PC-3 (cell line): ENCODE measurements around the gene TMEM242.

ENCODE experiments used
- EZH2 ChIP-seq: fragments of 300-600 bp; sonication (generic); IDR thresholded peaks from one replicate; pipeline ENCODE4 v1.6.1; 2017; ENCODE audit warnings: antibody characterized with exemption, mild to moderate bottlenecking, low read length; ENCODE audit not compliant: unreplicated experiment
- EZH2phosphoT487 ChIP-seq: fragments of 300-600 bp; sonication (generic); IDR thresholded peaks from 2 replicates; pipeline ENCODE4 v1.6.1; 2018; ENCODE audit warnings: mild to moderate bottlenecking, antibody characterized with exemption, low read length, borderline replicate concordance
- TF ChIP-seq, protein P1 (sequence below): fragments of 300-600 bp; sonication (generic); conservative IDR thresholded peaks from 2 replicates; pipeline ENCODE4 v1.5.1; 2017; ENCODE audit warnings: antibody characterized with exemption, low read depth, mild to moderate bottlenecking, low read length

DNA sequence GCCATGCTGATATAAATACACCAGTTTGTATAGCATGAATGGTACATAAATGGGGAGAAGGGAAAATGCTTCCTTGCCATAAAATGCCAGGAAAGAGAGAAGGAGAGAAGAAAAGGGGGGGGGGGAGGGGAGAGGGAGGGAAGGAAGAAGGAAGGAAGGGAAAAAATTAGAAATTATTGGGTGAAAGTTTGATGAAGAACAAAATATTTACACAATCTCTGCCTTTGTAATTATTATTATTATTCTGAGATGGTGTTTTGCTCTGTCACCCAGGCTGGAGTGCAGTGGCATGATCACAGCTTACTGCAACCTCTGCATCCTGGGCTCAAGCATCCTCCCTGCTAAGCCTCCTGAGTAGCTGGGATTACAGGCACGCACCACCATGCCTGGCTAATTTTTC is 47.4 kb upstream of the TMEM242 start:
- TF ChIP-seq EZH2: no peak
- TF ChIP-seq, protein P1, sequence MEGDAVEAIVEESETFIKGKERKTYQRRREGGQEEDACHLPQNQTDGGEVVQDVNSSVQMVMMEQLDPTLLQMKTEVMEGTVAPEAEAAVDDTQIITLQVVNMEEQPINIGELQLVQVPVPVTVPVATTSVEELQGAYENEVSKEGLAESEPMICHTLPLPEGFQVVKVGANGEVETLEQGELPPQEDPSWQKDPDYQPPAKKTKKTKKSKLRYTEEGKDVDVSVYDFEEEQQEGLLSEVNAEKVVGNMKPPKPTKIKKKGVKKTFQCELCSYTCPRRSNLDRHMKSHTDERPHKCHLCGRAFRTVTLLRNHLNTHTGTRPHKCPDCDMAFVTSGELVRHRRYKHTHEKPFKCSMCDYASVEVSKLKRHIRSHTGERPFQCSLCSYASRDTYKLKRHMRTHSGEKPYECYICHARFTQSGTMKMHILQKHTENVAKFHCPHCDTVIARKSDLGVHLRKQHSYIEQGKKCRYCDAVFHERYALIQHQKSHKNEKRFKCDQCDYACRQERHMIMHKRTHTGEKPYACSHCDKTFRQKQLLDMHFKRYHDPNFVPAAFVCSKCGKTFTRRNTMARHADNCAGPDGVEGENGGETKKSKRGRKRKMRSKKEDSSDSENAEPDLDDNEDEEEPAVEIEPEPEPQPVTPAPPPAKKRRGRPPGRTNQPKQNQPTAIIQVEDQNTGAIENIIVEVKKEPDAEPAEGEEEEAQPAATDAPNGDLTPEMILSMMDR: no peak
- TF ChIP-seq EZH2phosphoT487: no peak
